Stomach (tissue), 9 donors: Measurements from ENCODE around the gene NOC2L. TPM values are rescaled to one million over a fixed set of nuclear protein-coding genes. Genes with fewer than 3 reads are reported as not detected.

Experiments used
- DNase-seq, 2 donors: peaks; one replicate each; pipeline versions ENCODE4 v3.0.0 to v3.0.0-alpha.2; 2013 to 2019
- H3K27ac ChIP-seq, 5 donors: fragments of 200-600 bp in 4 of 5; sonication (generic) in 4 of 5; one replicate each; pipeline ENCODE4 v1.5.1; 2013 to 2019; ENCODE audit warnings: mild to moderate bottlenecking in 1 of 5, moderate library complexity in 1 of 5
- H3K27me3 ChIP-seq, 3 donors: fragments of 200-600 bp; sonication (generic); one replicate each; pipeline ENCODE4 v1.5.1; 2017 to 2019; ENCODE audit warnings: mixed run types in 1 of 3
- H3K36me3 ChIP-seq, 4 donors: fragments of 200-600 bp; sonication (generic); 1 replicate in 3 of 4; 2 replicates in 1 of 4; pipeline ENCODE4 v1.5.1; 2016 to 2019
- H3K4me1 ChIP-seq, 4 donors: fragments of 200-600 bp; sonication (generic); one replicate each; pipeline ENCODE4 v1.5.1; 2016 to 2019
- H3K4me3 ChIP-seq, 4 donors: fragments of 200-600 bp; sonication (generic) in 3 of 4; one replicate each; pipeline ENCODE4 v1.5.1; 2016 to 2019; ENCODE audit warnings: mild to moderate bottlenecking in 1 of 4
- H3K9me3 ChIP-seq, 4 donors: fragments of 200-600 bp; sonication (generic); one replicate each; pipeline ENCODE4 v1.5.1; 2016 to 2019
- CTCF ChIP-seq, 7 experiments: fragments of 450-650 bp in 4 of 7; fragments of 200-600 bp in 3 of 7; sonication (generic) in 3 of 7; IDR thresholded peaks; one replicate each; pipeline ENCODE4 v1.5.1; 2016 to 2019; ENCODE audit warnings: antibody characterized with exemption in 7 of 7, control low read depth in 2 of 7, mild to moderate bottlenecking in 1 of 7
- EP300 ChIP-seq: sonication (generic); formaldehyde crosslinking; IDR thresholded peaks from one replicate; pipeline ENCODE4 v1.6.1; 2017; ENCODE audit warnings: antibody characterized with exemption
- POLR2A ChIP-seq, 4 donors: fragments of 450-650 bp; IDR thresholded peaks; one replicate each; pipeline ENCODE4 v1.6.1; 2016; ENCODE audit warnings: antibody characterized with exemption in 4 of 4, control low read depth in 2 of 4, mild to moderate bottlenecking in 1 of 4, moderate library complexity in 1 of 4
- POLR2AphosphoS5 ChIP-seq, 3 donors: sonication (generic); formaldehyde crosslinking; IDR thresholded peaks; one replicate each; pipeline ENCODE4 v1.6.1; 2016; ENCODE audit warnings: antibody characterized with exemption in 3 of 3
- WGBS, 5 donors: extraction: QIAGEN DNeasy Blood & Tissue Kit in 3 of 5; methylation state at CpG; one replicate each; pipeline versions ENCODE4 v1.1.5 to v1.1.7; 2013 to 2018; 5-methylcytosine and 5-hydroxymethylcytosine counted together
- intact Hi-C: fragments of 100-400 bp; cut with DNase I; formaldehyde crosslinking; loops from one replicate; pipeline ENCODE4 v1.15.1; 2023; ENCODE audit warnings: low total_unique reads
- polyA plus RNA-seq, 3 donors: library from polyadenylated mRNA; stranded (reverse); fragments of 200-250 nt; gene quantifications; one replicate each; pipeline ENCODE4 v1.2.3, GENCODE V29; 2013
- total RNA-seq, 5 donors: library from RNA; depleted of rRNA; stranded (reverse); fragments of >200 nt; gene quantifications; one replicate each; pipeline versions ENCODE4 v1.1.0 to v1.2.3, GENCODE V29; 2014 to 2016
- donor health status: healthy with polysubstance abuse.
- donor health status: Bipolar disorder and iron deficiency.
- donor health status: healthy.

The NOC2L gene
- total and polyA plus RNA-seq, 8 donors: 30.4 to 69.2 (median 45.2) TPM

- peak overlapping the region in 2 of 5 donors; percentile 63 to 72 for H3K27ac ChIP-seq
- peak overlapping the region; percentile 54 to 67 (median 59) for H3K4me3 ChIP-seq
- intact Hi-C loops: no loop called here
- TF ChIP-seq CTCF (IDR thresholded peaks at IDR 0.05) (no peak), EP300 (no peak), POLR2AphosphoS5 (IDR thresholded peaks at IDR 0.05) (no peak)
- no peaks in the 10 kb centered on the region for H3K36me3 ChIP-seq
- no peaks in the 10 kb centered on the region for H3K9me3 ChIP-seq
- peak in 1 of 2 donors; percentile 79 for DNase-seq
- peaks cover 0 to 97% (median 51%) of the 10 kb centered on the region in 3 donors for H3K27me3 ChIP-seq
- 6 to 18% (median 10%) methylated on average over 14 to 65 of the region's 65 CpGs for WGBS, 5 donors
- peaks cover 39 to 65% (median 45%) of the 10 kb centered on the region in 4 donors for H3K4me1 ChIP-seq
These were observed 33.3 kb downstream of the NOC2L start for GRCh38 chr1:925561-926421.

- H3K4me3 ChIP-seq: peak overlapping the region; percentile 54 to 67 (median 59)
- peak; percentile 59 to 79 for DNase-seq
These were observed 34.1 kb downstream of the NOC2L start for GRCh38 chr1:924656-925560.

GRCh38 chr1:923991-924655, 34.9 kb downstream of the NOC2L start:
- Histone ChIP-seq H3K36me3 (no peaks in the 10 kb centered on the region), H3K4me3 (peak overlapping the region; percentile 54 to 67 (median 59)), H3K27ac (peak overlapping the region in 2 of 5 donors; percentile 63 to 72), H3K9me3 (no peaks in the 10 kb centered on the region), H3K27me3 (peaks cover 0 to 100% (median 67%) of the 10 kb centered on the region in 3 donors), H3K4me1 (peaks cover 50 to 76% (median 59%) of the 10 kb centered on the region in 4 donors)
- 0 to 1% (median 0%) methylated on average over 8 to 95 of the region's 98 CpGs for WGBS, 5 donors
- DNase-seq: no peak
- TF ChIP-seq POLR2A (IDR thresholded peaks at IDR 0.05) (no peak), EP300 (no peak), POLR2AphosphoS5 (IDR thresholded peaks at IDR 0.05) (no peak), CTCF (IDR thresholded peaks at IDR 0.05) (no peak)
- intact Hi-C loops: no loop called here

More at GRCh38 chr1:924656-925560, 34.1 kb downstream of the NOC2L start:
- H3K36me3 ChIP-seq: no peaks in the 10 kb centered on the region
- peak overlapping the region in 3 of 5 donors; percentile 63 to 72 (median 67) for H3K27ac ChIP-seq
- no peak for TF ChIP-seq CTCF (IDR thresholded peaks at IDR 0.05)
- no peak for TF ChIP-seq POLR2A (IDR thresholded peaks at IDR 0.05)
- TF ChIP-seq POLR2AphosphoS5 (IDR thresholded peaks at IDR 0.05): no peak
- no peak for TF ChIP-seq EP300
- intact Hi-C loops: no loop called here
- WGBS, 5 donors: 1% methylated on average over 21 to 119 of the region's 120 CpGs
- peaks cover 48 to 74% (median 54%) of the 10 kb centered on the region in 4 donors for H3K4me1 ChIP-seq
- H3K27me3 ChIP-seq: peaks cover 0 to 100% (median 59%) of the 10 kb centered on the region in 3 donors
- no peaks in the 10 kb centered on the region for H3K9me3 ChIP-seq
